HCT116 (cell line): ENCODE results near the gene RBP2. TPM values are rescaled to one million over a fixed set of nuclear protein-coding genes. Genes with fewer than 3 reads are reported as not detected.

ENCODE experiments used
- ATAC-seq: fragments of 200-7000 bp; cut with Tn5 transposase; 2 replicates; pipeline ENCODE4 v1.9.1; 2020; ENCODE audit warnings: mild to moderate bottlenecking, moderate library complexity
- BruUV-seq: library from RNA; stranded (reverse); fragments of 400-500 nt; replicated peaks from 2 replicates; lab custom pipeline; 2021; lab: Mats Ljungman, UMichigan
- CTCF ChIA-PET: fragments of 300-600 bp; sonication (Branson Sonifier 250); formaldehyde crosslinking; loops from one replicate; lab custom pipeline; 2021; ENCODE audit warnings: antibody characterized with exemption; lab: Charles Lee
- POLR2A ChIA-PET: fragments of 300-600, 350-600 bp; sonication (Branson Sonifier 250); formaldehyde crosslinking; loops from one replicate; lab custom pipeline; 2021; ENCODE audit warnings: antibody characterized with exemption; lab: Charles Lee
- RAD21 ChIA-PET, 2 experiments: fragments of 300-600 bp; sonication (Branson Sonifier 250); formaldehyde crosslinking; loops; one replicate each; lab custom pipeline; 2023; ENCODE audit warnings: low total read pairs in 2 of 2; ENCODE audit not compliant: uncharacterized antibody in 2 of 2, unreplicated experiment in 2 of 2, low non-redundant PET in 1 of 2; lab: Charles Lee
- DNase-seq: peaks from one replicate; pipeline ENCODE4 v3.0.0-alpha.2; 2010; ENCODE audit warnings: low read depth, low spot score
- H2AFZ ChIP-seq: fragments of 200-600 bp; shearing (Covaris generic), sonication (generic); 2 replicates; pipeline ENCODE4 v1.6.1; 2017; ENCODE audit warnings: low read depth, mixed run types, mixed read lengths, antibody characterized with exemption, low read length; ENCODE audit not compliant: poor library complexity, severe bottlenecking
- H3K27ac ChIP-seq: 2 replicates; pipeline ENCODE4 v1.5.1; 2012; ENCODE audit warnings: low read depth, low read length
- H3K27me3 ChIP-seq: fragments of 200-600 bp; sonication (generic); 2 replicates; pipeline ENCODE4 v1.6.1; 2016; ENCODE audit warnings: mixed run types, low read length, mixed read lengths; ENCODE audit not compliant: insufficient read depth
- H3K36me3 ChIP-seq, 2 experiments: fragments of 200-500 bp in 1 of 2; fragments of 200-600 bp in 1 of 2; sonication (Bioruptor generic) in 1 of 2; sonication (generic) in 1 of 2; 2 replicates each; pipeline versions ENCODE4 v1.5.1 to v1.6.1; 2014 to 2016; ENCODE audit warnings: low read length in 2 of 2, inconsistent platforms in 1 of 2, mixed read lengths in 1 of 2, mixed run types in 1 of 2; ENCODE audit not compliant: insufficient read depth in 2 of 2, control insufficient read depth in 1 of 2
- H3K4me1 ChIP-seq, 2 experiments: fragments of 200-600 bp in 1 of 2; sonication (generic) in 1 of 2; 2 replicates each; pipeline versions ENCODE4 v1.5.1 to v1.6.1; 2012 to 2017; ENCODE audit warnings: low read length in 2 of 2, inconsistent platforms in 1 of 2, mild to moderate bottlenecking in 1 of 2, mixed read lengths in 1 of 2, mixed run types in 1 of 2, moderate library complexity in 1 of 2; ENCODE audit not compliant: insufficient read depth in 2 of 2, control insufficient read depth in 1 of 2
- H3K4me2 ChIP-seq: fragments of 200-600 bp; sonication (generic); 2 replicates; pipeline ENCODE4 v1.6.1; 2017; ENCODE audit warnings: mixed run types, low read length, mixed read lengths
- H3K4me3 ChIP-seq, 2 experiments: fragments of 200-600 bp in 1 of 2; sonication (generic) in 1 of 2; replicated peaks in 1 of 2; 2 replicates each; pipeline ENCODE4 v1.5.1; 2011 to 2016; ENCODE audit warnings: low read length in 2 of 2, control low read depth in 1 of 2, low read depth in 1 of 2, mild to moderate bottlenecking in 1 of 2, mixed read lengths in 1 of 2, mixed run types in 1 of 2
- H3K79me2 ChIP-seq: fragments of 200-600 bp; sonication (generic); 2 replicates; pipeline ENCODE4 v1.6.1; 2017; ENCODE audit warnings: mild to moderate bottlenecking, mixed run types, low read length, moderate library complexity, mixed read lengths; ENCODE audit not compliant: insufficient read depth
- H3K9ac ChIP-seq: fragments of 200-600 bp; sonication (generic); 2 replicates; pipeline ENCODE4 v1.6.1; 2016; ENCODE audit warnings: low read length, mixed read lengths
- H3K9me2 ChIP-seq: fragments of 200-600 bp; sonication (generic), shearing (Covaris generic); 2 replicates; pipeline ENCODE4 v1.6.1; 2017; ENCODE audit warnings: mixed run types, mild to moderate bottlenecking, moderate library complexity; ENCODE audit not compliant: insufficient read depth
- H3K9me3 ChIP-seq, 2 experiments: fragments of 200-500 bp in 1 of 2; fragments of 200-600 bp in 1 of 2; sonication (Bioruptor generic) in 1 of 2; sonication (generic) in 1 of 2; 2 replicates each; pipeline ENCODE4 v1.6.1; 2014 to 2017; ENCODE audit warnings: low read length in 2 of 2, mixed read lengths in 2 of 2, inconsistent platforms in 1 of 2, low read depth in 1 of 2, mild to moderate bottlenecking in 1 of 2, mixed run types in 1 of 2, moderate library complexity in 1 of 2; ENCODE audit not compliant: control insufficient read depth in 1 of 2, insufficient read depth in 1 of 2
- H4K20me1 ChIP-seq: fragments of 200-600 bp; sonication (generic), shearing (Covaris generic); 2 replicates; pipeline ENCODE4 v1.6.1; 2017; ENCODE audit warnings: mixed run types, mild to moderate bottlenecking, moderate library complexity; ENCODE audit not compliant: insufficient read depth
- ATF3 ChIP-seq: IDR thresholded peaks from 2 replicates; pipeline ENCODE4 v1.6.1; 2012
- CBX3 ChIP-seq: IDR thresholded peaks from 2 replicates; pipeline ENCODE4 v1.6.1; 2012; ENCODE audit warnings: low read depth
- CTCF ChIP-seq, 3 experiments: fragments of 200-600 bp in 1 of 3; sonication (generic) in 1 of 3; IDR thresholded peaks in 2 of 3; conservative IDR thresholded peaks in 1 of 3; 2 replicates each; pipeline ENCODE4 v1.5.1; 2012 to 2017; ENCODE audit warnings: low read depth in 2 of 3, low read length in 2 of 3, antibody characterized with exemption in 1 of 3, borderline replicate concordance in 1 of 3, control low read depth in 1 of 3, mild to moderate bottlenecking in 1 of 3, mixed read lengths in 1 of 3, mixed run types in 1 of 3, moderate library complexity in 1 of 3; ENCODE audit not compliant: insufficient read depth in 1 of 3
- FOSL1 ChIP-seq: IDR thresholded peaks from 2 replicates; pipeline ENCODE4 v1.6.1; 2012; ENCODE audit warnings: low read depth
- JUND ChIP-seq: IDR thresholded peaks from 2 replicates; pipeline ENCODE4 v1.6.1; 2012
- MAX ChIP-seq: IDR thresholded peaks from 2 replicates; pipeline ENCODE4 v1.6.1; 2012
- POLR2A ChIP-seq: IDR thresholded peaks from 2 replicates; pipeline ENCODE4 v1.7.0; 2011; ENCODE audit warnings: borderline replicate concordance; ENCODE audit not compliant: insufficient read depth, insufficient read length; ENCODE audit errors: extremely low read depth
- RAD21 ChIP-seq: IDR thresholded peaks from 2 replicates; pipeline ENCODE4 v1.6.1; 2012; ENCODE audit warnings: low read depth, mild to moderate bottlenecking
- SP1 ChIP-seq: IDR thresholded peaks from 2 replicates; pipeline ENCODE4 v1.6.1; 2012; ENCODE audit warnings: low read depth
- YY1 ChIP-seq: IDR thresholded peaks from 2 replicates; pipeline ENCODE4 v1.6.1; 2011; ENCODE audit warnings: low read length, low read depth, moderate library complexity, mild to moderate bottlenecking; ENCODE audit not compliant: insufficient replicate concordance; ENCODE audit errors: extremely low read depth
- ZBTB33 ChIP-seq: IDR thresholded peaks from 2 replicates; pipeline ENCODE4 v1.6.1; 2011; ENCODE audit warnings: mild to moderate bottlenecking, low read length, moderate library complexity; ENCODE audit not compliant: insufficient replicate concordance; ENCODE audit errors: extremely low read depth
- ZNF274 ChIP-seq: fragments of 200-500 bp; sonication (Bioruptor generic); IDR thresholded peaks from 2 replicates; pipeline ENCODE4 v1.6.1; 2014; ENCODE audit warnings: mild to moderate bottlenecking, low read depth, low read length, inconsistent platforms
- intact Hi-C: fragments of 100-400 bp; cut with micrococcal nuclease; formaldehyde crosslinking; loops from 2 replicates; pipeline ENCODE4 v1.10.0; 2022
- total RNA-seq: library from RNA; stranded (reverse); gene quantifications from one replicate; pipeline ENCODE4 v1.2.1, GENCODE V29; 2021; ENCODE audit not compliant: unreplicated experiment

Gene RBP2
- total RNA-seq, 1 experiment from 2014 or later: not detected

GRCh38 chr3:139466360-139466759 lies 10.0 kb downstream of the RBP2 start:
- Histone ChIP-seq H3K9ac (no peak overlapping the region), H3K27me3 (no peaks in the 10 kb centered on the region), H3K4me2 (no peak overlapping the region), H3K27ac (no peak overlapping the region), H3K79me2 (no peaks in the 10 kb centered on the region), H3K4me3 (no peak overlapping the region), H4K20me1 (no peaks in the 10 kb centered on the region), H3K4me1 (no peaks in the 10 kb centered on the region), H3K36me3 (no peaks in the 10 kb centered on the region), H3K9me3 (no peaks in the 10 kb centered on the region), H3K9me2 (no peaks in the 10 kb centered on the region), H2AFZ (no peak overlapping the region)
- DNase-seq: no peak
- no peak for ATAC-seq
- CTCF ChIA-PET: no interaction called here
- POLR2A ChIA-PET: no interaction called here
- BruUV-seq: no TSS peak
- intact Hi-C loops: no loop called here
- TF ChIP-seq RAD21 (peak; percentile 9; the same call in 1 of the 2 replicates), ZBTB33 (no peak)
- RAD21 ChIA-PET: no interaction called here

- Histone ChIP-seq H3K4me2 (no peak overlapping the region), H4K20me1 (no peaks in the 10 kb centered on the region), H3K36me3 (no peaks in the 10 kb centered on the region), H2AFZ (no peak overlapping the region), H3K9me2 (no peaks in the 10 kb centered on the region), H3K79me2 (no peaks in the 10 kb centered on the region), H3K9me3 (no peaks in the 10 kb centered on the region), H3K27me3 (no peaks in the 10 kb centered on the region), H3K9ac (no peak overlapping the region), H3K4me3 (no peak overlapping the region), H3K4me1 (no peaks in the 10 kb centered on the region), H3K27ac (no peak overlapping the region)
- ATAC-seq (no peak), DNase-seq (no peak)
- BruUV-seq: no TSS peak
- no peak for TF ChIP-seq ATF3
- TF ChIP-seq CTCF (IDR thresholded peaks at IDR 0.05 in 2 of 3, conservative IDR thresholded peaks at IDR 0.05 in 1 of 3; ENCODE audit: borderline replicate concordance in 1 of 3, insufficient read depth in 1 of 3, low read depth in 2 of 3, low read length in 2 of 3): no peak
- TF ChIP-seq CBX3: no peak
- TF ChIP-seq MAX: no peak
- TF ChIP-seq ZBTB33: no peak
- no peak for TF ChIP-seq JUND
- no peak for TF ChIP-seq YY1
- TF ChIP-seq SP1: no peak
- no peak for TF ChIP-seq ZNF274
- no peak for TF ChIP-seq POLR2A
- TF ChIP-seq RAD21: no peak
- no peak for TF ChIP-seq FOSL1
- intact Hi-C loops: no loop called here
- POLR2A ChIA-PET: no interaction called here
- CTCF ChIA-PET: no interaction called here
- RAD21 ChIA-PET: no interaction called here
Observed at GRCh38 chr3:139465636-139466035, 10.7 kb downstream of the RBP2 start.
